H9 (cell line): ENCODE measurements around the gene ABR. TPM values are rescaled to one million over a fixed set of nuclear protein-coding genes. Genes with fewer than 3 reads are reported as not detected.

ENCODE experiments used
- DNase-seq: peaks from one replicate; pipeline ENCODE4 v3.0.0-alpha.2; 2017
- H2AFZ ChIP-seq: one replicate; pipeline ENCODE4 v1.6.1; 2013; ENCODE audit warnings: mild to moderate bottlenecking, low read length, control low read depth, moderate library complexity
- H2AK5ac ChIP-seq: 2 replicates; pipeline ENCODE4 v1.6.1; 2013; ENCODE audit warnings: low read length, control low read depth, mixed read lengths; ENCODE audit not compliant: insufficient read length
- H2BK120ac ChIP-seq: one replicate; pipeline ENCODE4 v1.6.1; 2013; ENCODE audit warnings: low read depth, mild to moderate bottlenecking, low read length, control low read depth, inconsistent platforms; ENCODE audit not compliant: poor library complexity, severe bottlenecking
- H2BK12ac ChIP-seq: 2 replicates; pipeline ENCODE4 v1.6.1; 2013; ENCODE audit warnings: low read length, control low read depth, mixed read lengths, low read depth; ENCODE audit not compliant: insufficient read length
- H2BK15ac ChIP-seq: 2 replicates; pipeline ENCODE4 v1.6.1; 2013; ENCODE audit warnings: low read depth, low read length, control low read depth
- H2BK20ac ChIP-seq: one replicate; pipeline ENCODE4 v1.6.1; 2013; ENCODE audit warnings: low read depth, mild to moderate bottlenecking, low read length, control low read depth, inconsistent platforms; ENCODE audit not compliant: poor library complexity, severe bottlenecking
- H2BK5ac ChIP-seq: 2 replicates; pipeline ENCODE4 v1.6.1; 2013; ENCODE audit warnings: low read length, control low read depth, mixed read lengths; ENCODE audit not compliant: insufficient read length
- H3K14ac ChIP-seq: 2 replicates; pipeline ENCODE4 v1.6.1; 2013; ENCODE audit warnings: low read length, control low read depth; ENCODE audit not compliant: insufficient read depth
- H3K18ac ChIP-seq: 2 replicates; pipeline ENCODE4 v1.6.1; 2013; ENCODE audit warnings: low read depth, mild to moderate bottlenecking, mixed read lengths, low read length, control low read depth; ENCODE audit not compliant: insufficient read length
- H3K23ac ChIP-seq: 2 replicates; pipeline ENCODE4 v1.6.1; 2013; ENCODE audit warnings: low read length, control low read depth, mixed read lengths, low read depth; ENCODE audit not compliant: insufficient read length
- H3K23me2 ChIP-seq: 2 replicates; pipeline ENCODE4 v1.6.1; 2013; ENCODE audit warnings: low read depth, mild to moderate bottlenecking, mixed read lengths, low read length, control low read depth; ENCODE audit not compliant: insufficient read length, poor library complexity, severe bottlenecking
- H3K27ac ChIP-seq: 2 replicates; pipeline ENCODE4 v1.5.1; 2013; ENCODE audit warnings: low read length, control low read depth, mixed read lengths, low read depth; ENCODE audit not compliant: insufficient read length
- H3K27me3 ChIP-seq: 2 replicates; pipeline ENCODE4 v1.6.1; 2013; ENCODE audit warnings: low read length, control low read depth, inconsistent platforms; ENCODE audit not compliant: insufficient read depth
- H3K4ac ChIP-seq: 2 replicates; pipeline ENCODE4 v1.6.1; 2013; ENCODE audit warnings: low read depth, mild to moderate bottlenecking, control low read depth, inconsistent platforms, low read length, moderate library complexity
- H3K4me1 ChIP-seq: 2 replicates; pipeline ENCODE4 v1.6.1; 2013; ENCODE audit warnings: low read length, control low read depth, inconsistent platforms; ENCODE audit not compliant: insufficient read depth
- H3K4me2 ChIP-seq: 2 replicates; pipeline ENCODE4 v1.6.1; 2013; ENCODE audit warnings: low read length, control low read depth, mixed read lengths; ENCODE audit not compliant: insufficient read length, insufficient read depth
- H3K56ac ChIP-seq: 2 replicates; pipeline ENCODE4 v1.6.1; 2013; ENCODE audit warnings: low read depth, mild to moderate bottlenecking, mixed read lengths, low read length, control low read depth; ENCODE audit not compliant: insufficient read length
- H3K79me1 ChIP-seq: 2 replicates; pipeline ENCODE4 v1.6.1; 2013; ENCODE audit warnings: low read depth, mild to moderate bottlenecking, moderate library complexity, low read length, control low read depth, inconsistent platforms; ENCODE audit not compliant: insufficient read depth, poor library complexity, severe bottlenecking
- H3K79me2 ChIP-seq: 2 replicates; pipeline ENCODE4 v1.6.1; 2013; ENCODE audit warnings: low read length, control low read depth, inconsistent platforms; ENCODE audit not compliant: insufficient read depth
- H3K9ac ChIP-seq: 2 replicates; pipeline ENCODE4 v1.6.1; 2013; ENCODE audit warnings: low read length, control low read depth, mixed read lengths; ENCODE audit not compliant: insufficient read length; ENCODE audit errors: extremely low read depth
- H3K9me3 ChIP-seq: one replicate; pipeline ENCODE4 v1.6.1; 2013; ENCODE audit warnings: low read depth, low read length, inconsistent platforms; ENCODE audit not compliant: control insufficient read depth
- H3T11ph ChIP-seq: one replicate; pipeline ENCODE4 v1.6.1; 2013; ENCODE audit warnings: mild to moderate bottlenecking, low read length, control low read depth, inconsistent platforms
- H4K20me1 ChIP-seq: one replicate; pipeline ENCODE4 v1.6.1; 2013; ENCODE audit not compliant: control insufficient read depth, insufficient read length, insufficient read depth
- H4K5ac ChIP-seq: 2 replicates; pipeline ENCODE4 v1.6.1; 2013; ENCODE audit warnings: low read depth, mild to moderate bottlenecking, mixed read lengths, low read length, control low read depth; ENCODE audit not compliant: insufficient read length
- H4K8ac ChIP-seq: replicated peaks from 2 replicates; pipeline ENCODE4 v1.6.1; 2013; ENCODE audit warnings: low read length, control low read depth, mixed read lengths, low read depth; ENCODE audit not compliant: insufficient read length
- H4K91ac ChIP-seq: 2 replicates; pipeline ENCODE4 v1.6.1; 2013; ENCODE audit warnings: low read depth, mild to moderate bottlenecking, moderate library complexity, mixed read lengths, low read length, control low read depth; ENCODE audit not compliant: insufficient read length
- H3K27ac Mint-ChIP-seq, 3 experiments: 2 replicates in 2 of 3; 3 replicates in 1 of 3; pipeline ENCODE4 v1.8.0; 2020 to 2021; ENCODE audit warnings: mixed read lengths in 3 of 3, mild to moderate bottlenecking in 1 of 3, moderate library complexity in 1 of 3
- H3K27me3 Mint-ChIP-seq: 2 replicates; pipeline ENCODE4 v1.8.0; 2021; ENCODE audit warnings: low read depth, mild to moderate bottlenecking, moderate library complexity, mixed read lengths
- H3K36me3 Mint-ChIP-seq, 3 experiments: 2 replicates in 2 of 3; 3 replicates in 1 of 3; pipeline ENCODE4 v1.8.0; 2020 to 2021; ENCODE audit warnings: low read depth in 3 of 3, mixed read lengths in 3 of 3; ENCODE audit not compliant: insufficient read depth in 1 of 3
- H3K4me1 Mint-ChIP-seq, 2 experiments: 2 replicates each; pipeline ENCODE4 v1.8.0; 2020; ENCODE audit warnings: mixed read lengths in 2 of 2
- H3K4me3 Mint-ChIP-seq, 2 experiments: 2 replicates in 1 of 2; 3 replicates in 1 of 2; pipeline ENCODE4 v1.8.0; 2020 to 2021; ENCODE audit warnings: mild to moderate bottlenecking in 2 of 2, mixed read lengths in 2 of 2, moderate library complexity in 1 of 2
- H3K9me3 Mint-ChIP-seq, 2 experiments: 2 replicates in 1 of 2; 3 replicates in 1 of 2; pipeline ENCODE4 v1.8.0; 2020; ENCODE audit warnings: mild to moderate bottlenecking in 2 of 2, mixed read lengths in 2 of 2, moderate library complexity in 1 of 2
- CTCF ChIP-seq: fragments of 200-600 bp; sonication (generic); conservative IDR thresholded peaks from 3 replicates; pipeline ENCODE4 v1.8.0; 2021; ENCODE audit warnings: antibody characterized with exemption, mild to moderate bottlenecking
- WGBS: extraction: QIAGEN DNeasy Blood & Tissue Kit; methylation state at CpG from one replicate; pipeline ENCODE4 v1.1.7; 2013; ENCODE audit warnings: missing lambda C conversion rate, low lambda C conversion rate, mixed read lengths; ENCODE audit not compliant: insufficient read length; ENCODE audit errors: extremely low coverage; 5-methylcytosine and 5-hydroxymethylcytosine counted together
- total RNA-seq: library from RNA; stranded (reverse); gene quantifications from 2 replicates; pipeline ENCODE4 v1.2.1, GENCODE V29; 2021

Gene ABR
- total RNA-seq, 1 experiment from 2014 or later: 34.7 TPM

- no peak overlapping the region for H3K14ac ChIP-seq
- H4K20me1 ChIP-seq: no peaks in the 10 kb centered on the region
- no peak overlapping the region for H2BK5ac ChIP-seq
- no peak overlapping the region for H3K27ac ChIP-seq
- no peak overlapping the region for H2BK12ac ChIP-seq
- H4K5ac ChIP-seq: no peak overlapping the region
- no peak overlapping the region for H2BK120ac ChIP-seq
- no peaks in the 10 kb centered on the region for H3K9me3 ChIP-seq
- no peak overlapping the region for H2AK5ac ChIP-seq
- H3K27me3 ChIP-seq: no peaks in the 10 kb centered on the region
- H3K4ac ChIP-seq: no peak overlapping the region
- H3K4me3 Mint-ChIP-seq: no peak overlapping the region
- H3K79me1 ChIP-seq: no peaks in the 10 kb centered on the region
- no peaks in the 10 kb centered on the region; the same call in 1 of the 2 replicates for H3K79me2 ChIP-seq
- no peaks in the 10 kb centered on the region for H3K4me1 ChIP-seq
- no peak overlapping the region for H3K4me2 ChIP-seq
- no peak overlapping the region for H3K27ac Mint-ChIP-seq
- H2AFZ ChIP-seq: no peak overlapping the region
- DNase-seq: no peak
- WGBS: no CpG with 5 or more reads among the region's 3 CpGs
- no peak overlapping the region for H2BK15ac ChIP-seq
- no peaks in the 10 kb centered on the region for H3K36me3 Mint-ChIP-seq
- peaks cover 5 to 9% of the 10 kb centered on the region in 2 experiments for H3K4me1 Mint-ChIP-seq
- no peak overlapping the region for H2BK20ac ChIP-seq
- H4K8ac ChIP-seq: no peak overlapping the region
- H3K9me3 Mint-ChIP-seq: no peaks in the 10 kb centered on the region
- H3K27me3 Mint-ChIP-seq: no peaks in the 10 kb centered on the region; the same call in none of the 2 replicates
- H3T11ph ChIP-seq: no peak overlapping the region
- H3K23me2 ChIP-seq: peaks cover 6% of the 10 kb centered on the region
- no peak overlapping the region for H3K18ac ChIP-seq
- no peak overlapping the region for H3K23ac ChIP-seq
- no peak overlapping the region for H3K56ac ChIP-seq
- H3K9ac ChIP-seq: no peak overlapping the region
- no peak for TF ChIP-seq CTCF
- H4K91ac ChIP-seq: no peak overlapping the region
Observed at GRCh38 chr17:983921-984320, 195.9 kb downstream of the ABR start.
